Astrocyte (in vitro differentiated cells and primary cell): ENCODE measurements around the gene SLN. TPM values are rescaled to one million over a fixed set of nuclear protein-coding genes. Genes with fewer than 3 reads are reported as not detected.

Source experiments
- DNase-seq: peaks from one replicate; pipeline ENCODE4 v3.0.0-alpha.2; 2010; ENCODE audit warnings: low read depth
- FAIRE-seq: peaks from 2 replicates; lab custom pipeline; 2011; peaks lifted over from hg19 to GRCh38; lab: Jason Lieb, UNC
- H2AFZ ChIP-seq: 2 replicates; pipeline ENCODE4 v1.6.0; 2012; ENCODE audit warnings: low read depth, low read length, inconsistent platforms
- H3K27ac ChIP-seq: 2 replicates; pipeline ENCODE4 v1.5.1; 2011; ENCODE audit warnings: low read depth, low read length, inconsistent platforms
- H3K27me3 ChIP-seq: 2 replicates; pipeline ENCODE4 v1.6.0; 2011; ENCODE audit warnings: low read length, inconsistent platforms; ENCODE audit not compliant: insufficient read depth
- H3K36me3 ChIP-seq: 2 replicates; pipeline ENCODE4 v1.5.1; 2011; ENCODE audit warnings: low read length, inconsistent platforms; ENCODE audit not compliant: insufficient read depth
- H3K4me1 ChIP-seq: 2 replicates; pipeline ENCODE4 v1.5.1; 2011; ENCODE audit warnings: low read length, inconsistent platforms; ENCODE audit not compliant: insufficient read depth
- H3K4me2 ChIP-seq: 2 replicates; pipeline ENCODE4 v1.6.0; 2012; ENCODE audit warnings: low read length, inconsistent platforms
- H3K4me3 ChIP-seq: 2 replicates; pipeline ENCODE4 v1.5.1; 2011; ENCODE audit warnings: low read depth, mild to moderate bottlenecking, low read length, inconsistent platforms; ENCODE audit not compliant: insufficient read depth
- H3K79me2 ChIP-seq: 2 replicates; pipeline ENCODE4 v1.6.0; 2012; ENCODE audit warnings: mild to moderate bottlenecking, low read length, inconsistent platforms; ENCODE audit not compliant: insufficient read depth
- H3K9ac ChIP-seq: 2 replicates; pipeline ENCODE4 v1.6.0; 2012; ENCODE audit warnings: mild to moderate bottlenecking, low read length, inconsistent platforms
- H3K9me3 ChIP-seq: 2 replicates; pipeline ENCODE4 v1.5.1; 2012; ENCODE audit warnings: low read depth, mild to moderate bottlenecking, low read length, inconsistent platforms; ENCODE audit not compliant: insufficient read depth
- H4K20me1 ChIP-seq: 2 replicates; pipeline ENCODE4 v1.6.0; 2012; ENCODE audit warnings: low read length, inconsistent platforms; ENCODE audit not compliant: insufficient read depth
- H3K27ac Mint-ChIP-seq: one replicate; pipeline ENCODE4 v1.8.0; 2021; ENCODE audit warnings: mild to moderate bottlenecking, mixed read lengths; ENCODE audit not compliant: unreplicated experiment
- H3K27me3 Mint-ChIP-seq: one replicate; pipeline ENCODE4 v1.8.0; 2021; ENCODE audit warnings: low read depth, mixed read lengths; ENCODE audit not compliant: unreplicated experiment
- H3K36me3 Mint-ChIP-seq: one replicate; pipeline ENCODE4 v1.8.0; 2021; ENCODE audit warnings: low read depth, mixed read lengths; ENCODE audit not compliant: unreplicated experiment
- H3K4me1 Mint-ChIP-seq: one replicate; pipeline ENCODE4 v1.8.0; 2021; ENCODE audit warnings: low read depth, mixed read lengths; ENCODE audit not compliant: unreplicated experiment
- H3K4me3 Mint-ChIP-seq: one replicate; pipeline ENCODE4 v1.8.0; 2021; ENCODE audit warnings: mild to moderate bottlenecking, moderate library complexity, mixed read lengths; ENCODE audit not compliant: unreplicated experiment
- H3K9me3 Mint-ChIP-seq: one replicate; pipeline ENCODE4 v1.8.0; 2021; ENCODE audit warnings: mild to moderate bottlenecking, mixed read lengths; ENCODE audit not compliant: unreplicated experiment
- CTCF ChIP-seq: IDR thresholded peaks from 2 replicates; pipeline ENCODE4 v1.5.1; 2011; ENCODE audit warnings: low read depth, mild to moderate bottlenecking, inconsistent platforms, low read length, moderate library complexity; ENCODE audit not compliant: insufficient read depth
- EZH2 ChIP-seq: IDR thresholded peaks from 2 replicates; pipeline ENCODE4 v1.6.1; 2012; ENCODE audit warnings: mild to moderate bottlenecking, low read length, inconsistent platforms; ENCODE audit not compliant: insufficient read depth
- total RNA-seq: library from RNA; stranded (reverse); gene quantifications from 2 replicates; pipeline ENCODE4 v1.2.1, GENCODE V29; 2021

SLN gene
- total RNA-seq, 1 donor from 2014 or later = 4.9 TPM

- Mint-ChIP-seq H3K27ac (no peak overlapping the region), H3K4me3 (no peak overlapping the region), H3K36me3 (no peaks in the 10 kb centered on the region), H3K4me1 (no peaks in the 10 kb centered on the region), H3K27me3 (no peaks in the 10 kb centered on the region), H3K9me3 (no peaks in the 10 kb centered on the region)
- Histone ChIP-seq H3K9ac (no peak overlapping the region), H3K36me3 (no peaks in the 10 kb centered on the region), H3K4me1 (no peaks in the 10 kb centered on the region), H3K9me3 (no peaks in the 10 kb centered on the region), H3K27ac (no peak overlapping the region), H3K27me3 (peaks cover 11% of the 10 kb centered on the region), H3K4me3 (no peak overlapping the region), H3K79me2 (no peaks in the 10 kb centered on the region), H3K4me2 (no peak overlapping the region), H2AFZ (no peak overlapping the region), H4K20me1 (no peaks in the 10 kb centered on the region)
- no peak for FAIRE-seq
- TF ChIP-seq EZH2 (no peak), CTCF (no peak)
- DNase-seq = no peak
Observed at GRCh38 chr11:107666911-107667613, 44.8 kb downstream of the SLN start.

GRCh38 chr11:107665018-107665417 lies 46.8 kb downstream of the SLN start:
- H3K4me1 ChIP-seq = no peaks in the 10 kb centered on the region
- H3K4me2 ChIP-seq = peak overlapping the region; percentile 57
- no peak overlapping the region for H3K4me3 ChIP-seq
- H3K36me3 ChIP-seq = no peaks in the 10 kb centered on the region
- no peaks in the 10 kb centered on the region for H3K79me2 ChIP-seq
- no peak overlapping the region for H3K27ac ChIP-seq
- H3K4me3 Mint-ChIP-seq = no peak overlapping the region
- no peaks in the 10 kb centered on the region for H3K36me3 Mint-ChIP-seq
- no peak overlapping the region for H3K9ac ChIP-seq
- H3K9me3 ChIP-seq = no peaks in the 10 kb centered on the region
- peaks cover 3% of the 10 kb centered on the region for H3K27me3 Mint-ChIP-seq
- no peaks in the 10 kb centered on the region for H4K20me1 ChIP-seq
- peaks cover 11% of the 10 kb centered on the region for H3K27me3 ChIP-seq
- no peak overlapping the region for H2AFZ ChIP-seq
- H3K4me1 Mint-ChIP-seq = peaks cover 2% of the 10 kb centered on the region
- no peak for FAIRE-seq
- no peaks in the 10 kb centered on the region for H3K9me3 Mint-ChIP-seq
- H3K27ac Mint-ChIP-seq = no peak overlapping the region
- TF ChIP-seq CTCF (no peak), EZH2 (no peak)
- DNase-seq = peak; percentile 36

GRCh38 chr11:107661656-107662055 lies 50.2 kb downstream of the SLN start:
- no peaks in the 10 kb centered on the region for H3K9me3 ChIP-seq
- H3K9ac ChIP-seq = no peak overlapping the region
- H3K27ac Mint-ChIP-seq = no peak overlapping the region
- H2AFZ ChIP-seq = no peak overlapping the region
- H3K79me2 ChIP-seq = no peaks in the 10 kb centered on the region
- no peak overlapping the region for H3K4me3 Mint-ChIP-seq
- no peaks in the 10 kb centered on the region for H3K9me3 Mint-ChIP-seq
- H3K4me1 ChIP-seq = no peaks in the 10 kb centered on the region
- no peaks in the 10 kb centered on the region for H3K36me3 Mint-ChIP-seq
- TF ChIP-seq EZH2 (no peak), CTCF (no peak)
- no peak overlapping the region for H3K27ac ChIP-seq
- FAIRE-seq = no peak
- H3K27me3 Mint-ChIP-seq = peaks cover 3% of the 10 kb centered on the region
- DNase-seq = no peak
- no peak overlapping the region for H3K4me2 ChIP-seq
- peaks cover 7% of the 10 kb centered on the region for H3K27me3 ChIP-seq
- no peak overlapping the region for H3K4me3 ChIP-seq
- H4K20me1 ChIP-seq = no peaks in the 10 kb centered on the region
- no peaks in the 10 kb centered on the region for H3K36me3 ChIP-seq
- H3K4me1 Mint-ChIP-seq = peaks cover 2% of the 10 kb centered on the region
